Hematopoietic multipotent progenitor cell treated with erythropoietin and hydrocortisone succinate and interleukin-3 and kit ligand, for 8 days (in vitro differentiated cells): ENCODE measurements around the gene GJA8.
"Not testable (repeated sequence)": the region's sequence is repeated elsewhere in the genome, so short reads cannot be mapped to it uniquely, and the experiment has no call there.

Source experiments
- DNase-seq: peaks from one replicate; pipeline ENCODE4 v3.0.0-alpha.2; 2015

Gene GJA8

GRCh38 chr1:147902253-147902845 lies at the start of gene GJA8:
GJA8 (plus strand) TSS chr1:147902795; CDS start chr1:147907956, 5,161 bp downstream.
- no peak for DNase-seq

GRCh38 chr1:147853391-147853790 lies 49.2 kb upstream of the GJA8 start:
- no peak for DNase-seq

- DNase-seq: not testable (repeated sequence)
These were observed 47.6 kb upstream of the GJA8 start for GRCh38 chr1:147854989-147855388.

- not testable (repeated sequence) for DNase-seq
These were observed 46.6 kb upstream of the GJA8 start for GRCh38 chr1:147855996-147856395.

- not testable (repeated sequence) for DNase-seq
These were observed 35.4 kb upstream of the GJA8 start for GRCh38 chr1:147867204-147867603.

GRCh38 chr1:147878022-147878421 lies 24.6 kb upstream of the GJA8 start:
- no peak for DNase-seq

GRCh38 chr1:147879911-147880310 lies 22.7 kb upstream of the GJA8 start:
- no peak for DNase-seq

- no peak for DNase-seq
These were observed 20.1 kb upstream of the GJA8 start for GRCh38 chr1:147882535-147882934.

- peak; percentile 59 for DNase-seq
These were observed 12.3 kb upstream of the GJA8 start for GRCh38 chr1:147890177-147890790.

- no peak for DNase-seq
These were observed 11.5 kb upstream of the GJA8 start for GRCh38 chr1:147891088-147891487.

GRCh38 chr1:147892216-147892615 lies 10.4 kb upstream of the GJA8 start:
- DNase-seq: peak; percentile 41

GRCh38 chr1:147892731-147893214 lies 9.8 kb upstream of the GJA8 start:
- DNase-seq: peak; percentile 62

GRCh38 chr1:147895123-147895522 lies 7.5 kb upstream of the GJA8 start:
- DNase-seq: no peak

- no peak for DNase-seq
These were observed 5.4 kb upstream of the GJA8 start for GRCh38 chr1:147897029-147897752.

GRCh38 chr1:147897789-147898188 lies 4.8 kb upstream of the GJA8 start:
- no peak for DNase-seq

- no peak for DNase-seq
These were observed 2.1 kb downstream of the GJA8 start for GRCh38 chr1:147904726-147905125.

- no peak for DNase-seq
These were observed 5.4 kb downstream of the GJA8 start for GRCh38 chr1:147907786-147908509.

- no peak for DNase-seq
These were observed 10.0 kb downstream of the GJA8 start for GRCh38 chr1:147912553-147912952.

- DNase-seq: no peak
These were observed 10.9 kb downstream of the GJA8 start for GRCh38 chr1:147913362-147913942.

- DNase-seq: no peak
These were observed 17.3 kb downstream of the GJA8 start for GRCh38 chr1:147919896-147920295.

- no peak for DNase-seq
These were observed 22.2 kb downstream of the GJA8 start for GRCh38 chr1:147924813-147925212.

GRCh38 chr1:147927215-147927614 lies 24.6 kb downstream of the GJA8 start:
- peak; percentile 75 for DNase-seq

GRCh38 chr1:147927689-147928088 lies 25.1 kb downstream of the GJA8 start:
- DNase-seq: not testable (repeated sequence)
